ENCODE data around the gene AQP1.
A peak's percentile ranks its signal among the peaks of the same experiment; 100 is the strongest.

AQP1 gene

GRCh38 chr7:30911133-30911532 lies 520 bp upstream of the AQP1 start:
- Histone ChIP-seq H3K9ac (ENCODE audit: low read length) (no peak overlapping the region), H3K14ac (ENCODE audit: low read length in 2 of 2) (peak overlapping the region in 1 of 2 experiments; percentile 35), H3K4ac (ENCODE audit: low read depth in 1 of 2, low read length in 2 of 2) (no peak overlapping the region), H4K8ac (ENCODE audit: low read length) (no peak overlapping the region), H2BK12ac (ENCODE audit: low read length in 2 of 2) (no peak overlapping the region), H3K23ac (ENCODE audit: low read length in 2 of 2) (no peak overlapping the region), H2BK5ac (ENCODE audit: low read depth, low read length, poor library complexity, severe bottlenecking) (no peak overlapping the region), H3K18ac (ENCODE audit: low read depth in 1 of 2, low read length in 2 of 2) (no peak overlapping the region), H4K91ac (ENCODE audit: low read length) (no peak overlapping the region), H3K4me1 (ENCODE audit: control insufficient read depth, insufficient read depth, low read depth, low read length) (peaks cover 58% of the 10 kb centered on the region), H3K79me1 (replicated peaks; ENCODE audit: low read length, poor library complexity, severe bottlenecking) (no peaks in the 10 kb centered on the region), H3K27me3 (ENCODE audit: control insufficient read depth in 1 of 2, insufficient read depth in 1 of 2, low read length in 2 of 2) (no peaks in the 10 kb centered on the region), H2AK5ac (ENCODE audit: low read length, severe bottlenecking) (peak overlapping the region; percentile 49), H3K27ac (ENCODE audit: low read length, poor library complexity, severe bottlenecking) (no peak overlapping the region), H3K9me3 (ENCODE audit: control insufficient read depth, low read length) (no peaks in the 10 kb centered on the region), H2BK120ac (ENCODE audit: low read depth, low read length) (no peak overlapping the region), H3K4me3 (ENCODE audit: insufficient read depth in 1 of 2, low read depth in 1 of 2, low read length in 2 of 2) (no peak overlapping the region), H2AFZ (ENCODE audit: low read depth, low read length) (no peak overlapping the region), H3K4me2 (ENCODE audit: low read length, poor library complexity, severe bottlenecking) (no peak overlapping the region), H3K36me3 (ENCODE audit: control insufficient read depth in 1 of 2, insufficient read depth in 2 of 2, low read depth in 1 of 2, low read length in 2 of 2) (peaks cover 0 to 6% of the 10 kb centered on the region in 2 experiments), H2BK15ac (ENCODE audit: low read depth, poor library complexity, severe bottlenecking) (no peak overlapping the region)
- no peak for DNase-seq
- WGBS, result 89% methylated on average over 11 of the region's 11 CpGs

GRCh38 chr7:30912021-30912730 lies 523 bp downstream of the AQP1 start:
- peak overlapping the region in 1 of 2 experiments; percentile 26 for H3K14ac ChIP-seq (ENCODE audit: low read length in 2 of 2)
- H3K36me3 ChIP-seq (ENCODE audit: control insufficient read depth in 1 of 2, insufficient read depth in 2 of 2, low read depth in 1 of 2, low read length in 2 of 2), result peaks cover 0 to 6% of the 10 kb centered on the region in 2 experiments
- no peak overlapping the region for H3K27ac ChIP-seq (ENCODE audit: low read length, poor library complexity, severe bottlenecking)
- H4K91ac ChIP-seq (ENCODE audit: low read length), result peak overlapping the region; percentile 18
- no peak overlapping the region for H2BK15ac ChIP-seq (ENCODE audit: low read depth, poor library complexity, severe bottlenecking)
- no peak overlapping the region for H2BK5ac ChIP-seq (ENCODE audit: low read depth, low read length, poor library complexity, severe bottlenecking)
- no peak overlapping the region for H2BK120ac ChIP-seq (ENCODE audit: low read depth, low read length)
- WGBS, result 97% methylated on average over 26 of the region's 26 CpGs
- no peak overlapping the region for H2AFZ ChIP-seq (ENCODE audit: low read depth, low read length)
- peak overlapping the region; percentile 79 for H4K8ac ChIP-seq (ENCODE audit: low read length)
- H3K4me1 ChIP-seq (ENCODE audit: control insufficient read depth, insufficient read depth, low read depth, low read length), result peaks cover 53% of the 10 kb centered on the region
- peak overlapping the region in 1 of 2 experiments; percentile 37 for H2BK12ac ChIP-seq (ENCODE audit: low read length in 2 of 2)
- no peaks in the 10 kb centered on the region for H3K9me3 ChIP-seq (ENCODE audit: control insufficient read depth, low read length)
- no peaks in the 10 kb centered on the region for H3K27me3 ChIP-seq (ENCODE audit: control insufficient read depth in 1 of 2, insufficient read depth in 1 of 2, low read length in 2 of 2)
- no peak overlapping the region for H3K18ac ChIP-seq (ENCODE audit: low read depth in 1 of 2, low read length in 2 of 2)
- H3K4ac ChIP-seq (ENCODE audit: low read depth in 1 of 2, low read length in 2 of 2), result no peak overlapping the region
- peak overlapping the region; percentile 45 for H3K9ac ChIP-seq (ENCODE audit: low read length)
- peak overlapping the region; percentile 1 for H3K4me2 ChIP-seq (ENCODE audit: low read length, poor library complexity, severe bottlenecking)
- H3K23ac ChIP-seq (ENCODE audit: low read length in 2 of 2), result no peak overlapping the region
- DNase-seq, result no peak
- peak overlapping the region; percentile 64 for H2AK5ac ChIP-seq (ENCODE audit: low read length, severe bottlenecking)
- H3K4me3 ChIP-seq (ENCODE audit: insufficient read depth in 1 of 2, low read depth in 1 of 2, low read length in 2 of 2), result peak overlapping the region; percentile 18 to 61
- H3K79me1 ChIP-seq (replicated peaks; ENCODE audit: low read length, poor library complexity, severe bottlenecking), result no peaks in the 10 kb centered on the region

GRCh38 chr7:30912731-30912985 lies 1.0 kb downstream of the AQP1 start:
- peak overlapping the region; percentile 37 for H2BK15ac ChIP-seq (ENCODE audit: low read depth, poor library complexity, severe bottlenecking)
- no peak overlapping the region for H3K14ac ChIP-seq (ENCODE audit: low read length in 2 of 2)
- no peak overlapping the region for H2BK5ac ChIP-seq (ENCODE audit: low read depth, low read length, poor library complexity, severe bottlenecking)
- no peak overlapping the region for H4K91ac ChIP-seq (ENCODE audit: low read length)
- no peak overlapping the region for H2BK12ac ChIP-seq (ENCODE audit: low read length in 2 of 2)
- H3K9ac ChIP-seq (ENCODE audit: low read length), result peak overlapping the region; percentile 45
- H2AK5ac ChIP-seq (ENCODE audit: low read length, severe bottlenecking), result no peak overlapping the region
- no peak overlapping the region for H3K23ac ChIP-seq (ENCODE audit: low read length in 2 of 2)
- peak overlapping the region; percentile 18 to 61 for H3K4me3 ChIP-seq (ENCODE audit: insufficient read depth in 1 of 2, low read depth in 1 of 2, low read length in 2 of 2)
- no peaks in the 10 kb centered on the region for H3K79me1 ChIP-seq (replicated peaks; ENCODE audit: low read length, poor library complexity, severe bottlenecking)
- no peak overlapping the region for H3K18ac ChIP-seq (ENCODE audit: low read depth in 1 of 2, low read length in 2 of 2)
- H3K4ac ChIP-seq (ENCODE audit: low read depth in 1 of 2, low read length in 2 of 2), result no peak overlapping the region
- H2BK120ac ChIP-seq (ENCODE audit: low read depth, low read length), result no peak overlapping the region
- H2AFZ ChIP-seq (ENCODE audit: low read depth, low read length), result no peak overlapping the region
- no peak for DNase-seq
- H3K27me3 ChIP-seq (ENCODE audit: control insufficient read depth in 1 of 2, insufficient read depth in 1 of 2, low read length in 2 of 2), result no peaks in the 10 kb centered on the region
- no peak overlapping the region for H3K27ac ChIP-seq (ENCODE audit: low read length, poor library complexity, severe bottlenecking)
- no peak overlapping the region for H4K8ac ChIP-seq (ENCODE audit: low read length)
- peaks cover 0 to 6% of the 10 kb centered on the region in 2 experiments for H3K36me3 ChIP-seq (ENCODE audit: control insufficient read depth in 1 of 2, insufficient read depth in 2 of 2, low read depth in 1 of 2, low read length in 2 of 2)
- WGBS, result 98% methylated on average over 2 of the region's 2 CpGs
- H3K4me1 ChIP-seq (ENCODE audit: control insufficient read depth, insufficient read depth, low read depth, low read length), result peaks cover 52% of the 10 kb centered on the region
- no peaks in the 10 kb centered on the region for H3K9me3 ChIP-seq (ENCODE audit: control insufficient read depth, low read length)
- H3K4me2 ChIP-seq (ENCODE audit: low read length, poor library complexity, severe bottlenecking), result no peak overlapping the region

- Histone ChIP-seq H3K36me3 (ENCODE audit: control insufficient read depth in 1 of 2, insufficient read depth in 2 of 2, low read depth in 1 of 2, low read length in 2 of 2) (peaks cover 0 to 6% of the 10 kb centered on the region in 2 experiments), H3K27ac (ENCODE audit: low read length, poor library complexity, severe bottlenecking) (no peak overlapping the region), H3K4ac (ENCODE audit: low read depth in 1 of 2, low read length in 2 of 2) (no peak overlapping the region), H2BK15ac (ENCODE audit: low read depth, poor library complexity, severe bottlenecking) (peak overlapping the region; percentile 37), H3K9ac (ENCODE audit: low read length) (peak overlapping the region; percentile 45), H3K9me3 (ENCODE audit: control insufficient read depth, low read length) (no peaks in the 10 kb centered on the region), H2BK5ac (ENCODE audit: low read depth, low read length, poor library complexity, severe bottlenecking) (no peak overlapping the region), H4K91ac (ENCODE audit: low read length) (no peak overlapping the region), H3K27me3 (ENCODE audit: control insufficient read depth in 1 of 2, insufficient read depth in 1 of 2, low read length in 2 of 2) (no peaks in the 10 kb centered on the region), H3K14ac (ENCODE audit: low read length in 2 of 2) (peak overlapping the region in 1 of 2 experiments; percentile 1), H3K23ac (ENCODE audit: low read length in 2 of 2) (no peak overlapping the region), H2AK5ac (ENCODE audit: low read length, severe bottlenecking) (peak overlapping the region; percentile 33), H2BK12ac (ENCODE audit: low read length in 2 of 2) (no peak overlapping the region), H4K8ac (ENCODE audit: low read length) (no peak overlapping the region), H3K79me1 (replicated peaks; ENCODE audit: low read length, poor library complexity, severe bottlenecking) (no peaks in the 10 kb centered on the region), H2BK120ac (ENCODE audit: low read depth, low read length) (no peak overlapping the region), H3K4me2 (ENCODE audit: low read length, poor library complexity, severe bottlenecking) (no peak overlapping the region), H3K4me1 (ENCODE audit: control insufficient read depth, insufficient read depth, low read depth, low read length) (peaks cover 47% of the 10 kb centered on the region), H3K18ac (ENCODE audit: low read depth in 1 of 2, low read length in 2 of 2) (no peak overlapping the region), H2AFZ (ENCODE audit: low read depth, low read length) (no peak overlapping the region), H3K4me3 (ENCODE audit: insufficient read depth in 1 of 2, low read depth in 1 of 2, low read length in 2 of 2) (peak overlapping the region in 1 of 2 experiments; percentile 61)
- no peak for DNase-seq
- WGBS, result 84% methylated on average over 17 of the region's 17 CpGs
These were observed 1.5 kb downstream of the AQP1 start for GRCh38 chr7:30912986-30913811.

All from mesenchymal stem cell (in vitro differentiated cells and primary cell).